ENCODE measurements around the gene LRRC49.

Gene LRRC49

DNA sequence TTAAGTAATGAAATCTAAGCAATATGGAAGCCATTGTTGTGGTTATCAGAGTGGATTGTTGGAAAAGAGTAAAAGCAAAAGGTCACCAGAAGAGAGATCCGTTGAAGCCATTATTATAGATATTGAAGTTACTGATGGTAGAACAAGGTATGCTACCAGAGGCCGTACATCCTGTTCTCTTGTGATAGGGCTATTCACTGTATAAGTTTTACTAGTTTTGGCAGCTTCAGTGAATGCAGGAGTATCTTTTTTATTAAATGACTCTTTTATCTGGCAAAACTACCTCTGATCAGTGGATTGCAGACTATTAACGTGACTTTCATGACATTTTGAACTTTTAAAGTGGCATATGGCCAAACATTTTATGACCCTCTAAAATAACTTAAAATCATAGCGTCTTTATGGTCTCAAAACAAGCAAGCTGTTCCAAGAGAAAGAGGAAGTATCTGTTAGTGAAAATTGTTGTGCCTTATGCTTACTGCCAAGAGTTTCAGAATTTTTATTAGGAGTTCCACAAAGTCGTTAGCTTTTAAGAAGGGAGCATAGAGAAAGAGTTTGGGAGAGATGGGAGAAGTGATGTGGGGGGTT lies 102.9 kb downstream of the LRRC49 start:
- H3K27ac ChIP-seq (ENCODE audit: low read depth, low read length): no peak overlapping the region
- H3F3A ChIP-seq (ENCODE audit: control insufficient read depth, insufficient read depth): no peaks in the 10 kb centered on the region
- TF ChIP-seq, protein P1, sequence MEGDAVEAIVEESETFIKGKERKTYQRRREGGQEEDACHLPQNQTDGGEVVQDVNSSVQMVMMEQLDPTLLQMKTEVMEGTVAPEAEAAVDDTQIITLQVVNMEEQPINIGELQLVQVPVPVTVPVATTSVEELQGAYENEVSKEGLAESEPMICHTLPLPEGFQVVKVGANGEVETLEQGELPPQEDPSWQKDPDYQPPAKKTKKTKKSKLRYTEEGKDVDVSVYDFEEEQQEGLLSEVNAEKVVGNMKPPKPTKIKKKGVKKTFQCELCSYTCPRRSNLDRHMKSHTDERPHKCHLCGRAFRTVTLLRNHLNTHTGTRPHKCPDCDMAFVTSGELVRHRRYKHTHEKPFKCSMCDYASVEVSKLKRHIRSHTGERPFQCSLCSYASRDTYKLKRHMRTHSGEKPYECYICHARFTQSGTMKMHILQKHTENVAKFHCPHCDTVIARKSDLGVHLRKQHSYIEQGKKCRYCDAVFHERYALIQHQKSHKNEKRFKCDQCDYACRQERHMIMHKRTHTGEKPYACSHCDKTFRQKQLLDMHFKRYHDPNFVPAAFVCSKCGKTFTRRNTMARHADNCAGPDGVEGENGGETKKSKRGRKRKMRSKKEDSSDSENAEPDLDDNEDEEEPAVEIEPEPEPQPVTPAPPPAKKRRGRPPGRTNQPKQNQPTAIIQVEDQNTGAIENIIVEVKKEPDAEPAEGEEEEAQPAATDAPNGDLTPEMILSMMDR (IDR thresholded peaks at IDR 0.05; ENCODE audit: low read depth, low read length, poor library complexity, severe bottlenecking): no peak
- no peak for TF ChIP-seq EZH2phosphoT487 (IDR thresholded peaks at IDR 0.05; ENCODE audit: borderline replicate concordance, low read length)
- no peaks in the 10 kb centered on the region; the same call in 1 of the 2 replicates for H3K27me3 ChIP-seq (ENCODE audit: control insufficient read depth, low read length)
- H3K9me2 ChIP-seq (replicated peaks; ENCODE audit: control insufficient read depth, low read length): no peaks in the 10 kb centered on the region
- H3K4me3 ChIP-seq (ENCODE audit: low read length): no peak overlapping the region
- no peaks in the 10 kb centered on the region for H3K36me3 ChIP-seq (ENCODE audit: control insufficient read depth, low read length)
- H4K20me1 ChIP-seq (ENCODE audit: control insufficient read depth, insufficient read depth, low read depth, low read length): no peaks in the 10 kb centered on the region
- H3K4me1 ChIP-seq (ENCODE audit: control insufficient read depth, low read length): no peaks in the 10 kb centered on the region
- no peaks in the 10 kb centered on the region for H3K79me2 ChIP-seq (ENCODE audit: control insufficient read depth, low read length)
- no peak overlapping the region for H3K4me2 ChIP-seq (ENCODE audit: low read length)
- H3K9me3 ChIP-seq (ENCODE audit: control insufficient read depth, insufficient read depth, low read length): no peaks in the 10 kb centered on the region

DNA sequence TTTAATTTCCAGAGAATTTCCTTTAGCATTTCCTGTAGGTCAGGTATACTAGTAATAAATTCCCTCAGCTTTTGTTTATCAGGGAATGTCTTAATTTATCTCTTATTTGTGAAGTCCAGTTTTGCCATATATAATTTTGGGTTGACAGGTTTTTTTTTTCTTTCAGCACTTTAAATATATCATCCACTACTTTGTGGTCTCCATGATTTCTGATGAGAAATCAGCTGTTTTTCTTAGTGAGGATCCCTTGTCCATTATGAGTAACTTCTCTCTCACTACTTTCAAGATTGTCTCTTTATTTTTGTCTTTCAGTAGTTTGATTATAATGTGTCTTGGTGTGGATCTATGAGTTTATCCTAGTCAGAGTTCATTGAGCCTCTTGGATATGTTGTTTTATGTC lies 105.7 kb downstream of the LRRC49 start:
- H3K4me2 ChIP-seq (ENCODE audit: low read length): no peak overlapping the region
- no peaks in the 10 kb centered on the region for H3K9me2 ChIP-seq (replicated peaks; ENCODE audit: control insufficient read depth, low read length)
- H3K79me2 ChIP-seq (ENCODE audit: control insufficient read depth, low read length): no peaks in the 10 kb centered on the region
- H3K27ac ChIP-seq (ENCODE audit: low read depth, low read length): no peak overlapping the region
- no peaks in the 10 kb centered on the region for H3K36me3 ChIP-seq (ENCODE audit: control insufficient read depth, low read length)
- TF ChIP-seq EZH2phosphoT487 (IDR thresholded peaks at IDR 0.05; ENCODE audit: borderline replicate concordance, low read length): no peak
- TF ChIP-seq, protein P1 (IDR thresholded peaks at IDR 0.05; ENCODE audit: low read depth, low read length, poor library complexity, severe bottlenecking): no peak
- H3K27me3 ChIP-seq (ENCODE audit: control insufficient read depth, low read length): no peaks in the 10 kb centered on the region; the same call in 1 of the 2 replicates
- H3K9me3 ChIP-seq (ENCODE audit: control insufficient read depth, insufficient read depth, low read length): no peaks in the 10 kb centered on the region
- H4K20me1 ChIP-seq (ENCODE audit: control insufficient read depth, insufficient read depth, low read depth, low read length): no peaks in the 10 kb centered on the region
- H3K4me1 ChIP-seq (ENCODE audit: control insufficient read depth, low read length): no peaks in the 10 kb centered on the region
- no peak overlapping the region for H3K4me3 ChIP-seq (ENCODE audit: low read length)
- no peaks in the 10 kb centered on the region for H3F3A ChIP-seq (ENCODE audit: control insufficient read depth, insufficient read depth)

DNA sequence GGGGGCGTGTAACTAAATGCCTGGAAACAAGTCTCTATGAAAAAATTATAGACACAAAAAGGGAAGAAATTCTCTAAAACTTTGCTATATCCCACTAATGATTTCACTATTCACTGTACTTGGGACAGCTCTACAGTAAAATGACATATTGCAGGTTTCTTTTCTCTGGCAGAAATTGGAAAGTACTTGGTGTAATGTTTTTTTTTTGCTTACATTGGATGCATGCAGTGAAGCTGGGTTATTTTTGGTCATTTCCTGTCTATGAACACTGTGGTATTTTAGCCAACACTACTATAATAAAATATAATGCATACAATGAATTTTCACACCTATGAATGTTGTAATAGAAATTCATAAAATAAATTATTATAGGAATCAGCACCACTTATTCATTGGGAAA lies 109.7 kb downstream of the LRRC49 start:
- Histone ChIP-seq H3K9me2 (replicated peaks; ENCODE audit: control insufficient read depth, low read length) (no peaks in the 10 kb centered on the region), H3K27me3 (ENCODE audit: control insufficient read depth, low read length) (no peaks in the 10 kb centered on the region), H3K4me3 (ENCODE audit: low read length) (no peak overlapping the region), H3K4me1 (ENCODE audit: control insufficient read depth, low read length) (no peaks in the 10 kb centered on the region), H3K4me2 (ENCODE audit: low read length) (no peak overlapping the region), H3K79me2 (ENCODE audit: control insufficient read depth, low read length) (no peaks in the 10 kb centered on the region), H4K20me1 (ENCODE audit: control insufficient read depth, insufficient read depth, low read depth, low read length) (no peaks in the 10 kb centered on the region), H3K36me3 (ENCODE audit: control insufficient read depth, low read length) (no peaks in the 10 kb centered on the region), H3K9me3 (ENCODE audit: control insufficient read depth, insufficient read depth, low read length) (no peaks in the 10 kb centered on the region), H3F3A (ENCODE audit: control insufficient read depth, insufficient read depth) (no peaks in the 10 kb centered on the region), H3K27ac (ENCODE audit: low read depth, low read length) (no peak overlapping the region)
- no peak for TF ChIP-seq EZH2phosphoT487 (IDR thresholded peaks at IDR 0.05; ENCODE audit: borderline replicate concordance, low read length)
- TF ChIP-seq, protein P1 (IDR thresholded peaks at IDR 0.05; ENCODE audit: low read depth, low read length, poor library complexity, severe bottlenecking): no peak
